ENCODE measurements around the gene GSK3B.

Gene GSK3B

GRCh38 chr3:119809249-119810017 lies 284.8 kb downstream of the GSK3B start:
- DNase-seq: no peak

GRCh38 chr3:119808843-119809242 lies 285.4 kb downstream of the GSK3B start:
- DNase-seq: no peak

DNA sequence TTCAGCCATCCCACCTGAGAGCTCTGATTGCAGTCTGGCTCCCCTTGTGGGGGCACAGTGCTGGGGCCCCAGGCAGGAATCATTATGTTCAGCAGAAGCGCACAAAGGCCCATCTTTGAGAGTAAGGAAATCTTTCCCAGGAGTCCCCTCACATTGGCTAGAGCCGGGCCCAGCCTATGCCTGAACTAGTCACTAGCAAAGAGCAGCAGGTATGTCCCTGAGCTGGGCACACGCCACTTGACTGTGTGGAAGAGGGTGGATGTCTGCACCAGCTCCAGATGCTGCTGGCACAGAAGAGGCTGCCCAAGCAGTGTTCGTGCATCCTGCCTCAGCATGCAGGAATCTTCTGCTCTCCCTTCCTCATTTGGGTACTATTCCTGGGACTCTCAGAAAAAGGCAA lies 286.0 kb downstream of the GSK3B start:
- no peak for DNase-seq

DNA sequence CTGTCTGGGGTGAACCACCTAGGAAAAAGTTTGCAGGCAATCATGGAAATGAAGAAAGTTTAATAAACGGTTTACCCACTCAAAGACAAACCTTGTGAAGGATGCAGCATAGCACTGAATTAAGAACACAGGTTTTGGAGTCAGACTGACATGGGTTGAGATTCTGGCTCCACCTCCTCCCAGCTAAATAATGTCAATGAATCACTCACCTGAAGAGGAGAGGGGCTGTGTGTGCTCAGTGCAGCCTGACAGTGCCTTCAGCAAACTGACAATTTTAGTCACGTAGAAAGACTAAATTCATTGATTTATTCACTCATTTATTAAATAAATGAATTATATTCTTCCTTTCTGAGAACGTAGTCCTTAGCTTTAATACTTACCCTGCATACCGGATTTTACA lies 293.4 kb downstream of the GSK3B start:
- DNase-seq: no peak

GRCh38 chr3:119796785-119797184 lies 297.5 kb downstream of the GSK3B start:
- no peak for DNase-seq

DNA sequence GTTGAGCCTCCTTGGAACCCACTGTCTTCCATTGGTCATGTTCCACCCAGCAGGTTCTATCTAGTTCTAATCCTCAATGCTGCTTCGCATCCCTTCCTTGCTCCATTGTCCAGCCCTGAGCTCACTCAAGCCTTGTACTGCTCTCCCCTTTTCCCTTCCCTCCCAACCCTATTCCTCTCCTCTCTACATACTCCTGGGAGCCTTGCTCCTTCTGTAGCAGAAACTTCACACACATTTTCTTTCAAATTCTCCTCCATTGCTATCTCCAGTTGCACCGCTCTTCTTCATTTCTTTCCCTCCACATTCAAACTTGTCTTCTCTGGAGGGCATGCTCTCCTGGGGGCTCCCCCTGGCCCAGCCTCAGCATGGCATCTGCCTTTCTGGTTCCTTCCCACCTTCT lies 297.9 kb downstream of the GSK3B start:
- DNase-seq: no peak

GRCh38 chr3:119795849-119796248 lies 298.4 kb downstream of the GSK3B start:
- no peak for DNase-seq

DNA sequence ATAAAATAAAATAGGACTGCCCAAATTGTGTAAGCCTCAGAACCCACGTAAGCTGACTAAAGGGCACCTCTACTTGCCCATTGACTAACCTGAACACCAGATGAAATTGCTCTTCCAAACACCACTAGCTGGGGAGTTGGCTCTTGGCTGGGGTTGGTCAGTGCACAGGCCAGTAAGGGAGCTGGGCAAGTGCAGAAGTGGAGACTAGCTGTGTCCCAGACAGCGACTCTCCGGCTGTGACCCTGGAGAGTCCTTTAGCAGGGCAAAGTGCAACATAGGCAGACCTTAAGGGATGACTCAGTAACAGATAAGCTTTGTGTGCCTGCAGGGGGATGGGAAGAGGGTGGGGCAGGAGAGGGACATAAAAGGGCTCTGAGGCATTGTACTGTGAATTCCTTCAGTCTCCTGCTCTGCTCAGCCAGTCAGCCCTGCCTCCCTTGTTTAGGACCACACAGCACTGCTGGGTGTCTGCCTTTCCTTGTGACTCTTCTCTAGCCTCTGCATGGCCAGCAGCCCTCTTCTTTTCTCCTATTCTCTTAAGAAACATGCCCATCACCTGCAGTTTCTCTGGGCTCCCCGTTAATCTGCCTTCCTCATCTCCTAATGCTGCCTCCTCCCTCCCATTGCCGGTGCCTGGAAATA lies 299.2 kb downstream of the GSK3B start:
- DNase-seq: no peak

DNA sequence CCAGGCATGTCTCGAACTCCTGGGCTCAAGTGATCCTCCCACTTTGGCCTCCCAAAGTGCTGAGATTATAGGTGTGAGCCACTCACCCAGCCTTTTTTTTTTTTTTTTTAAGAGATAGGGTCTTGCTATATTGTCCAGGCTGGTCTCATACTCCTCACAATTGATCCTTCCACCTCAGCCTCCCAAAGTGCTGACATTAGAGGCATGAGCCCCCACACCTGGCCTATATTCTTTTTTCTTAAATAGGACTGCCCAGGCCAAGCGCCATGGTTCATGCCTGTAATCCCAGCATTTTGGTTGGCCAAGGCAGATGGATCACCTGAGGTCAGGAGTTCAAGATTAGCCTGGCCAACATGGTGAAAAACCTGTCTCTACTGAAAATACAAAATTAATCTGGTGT lies 299.8 kb downstream of the GSK3B start:
- DNase-seq: no peak

DNA sequence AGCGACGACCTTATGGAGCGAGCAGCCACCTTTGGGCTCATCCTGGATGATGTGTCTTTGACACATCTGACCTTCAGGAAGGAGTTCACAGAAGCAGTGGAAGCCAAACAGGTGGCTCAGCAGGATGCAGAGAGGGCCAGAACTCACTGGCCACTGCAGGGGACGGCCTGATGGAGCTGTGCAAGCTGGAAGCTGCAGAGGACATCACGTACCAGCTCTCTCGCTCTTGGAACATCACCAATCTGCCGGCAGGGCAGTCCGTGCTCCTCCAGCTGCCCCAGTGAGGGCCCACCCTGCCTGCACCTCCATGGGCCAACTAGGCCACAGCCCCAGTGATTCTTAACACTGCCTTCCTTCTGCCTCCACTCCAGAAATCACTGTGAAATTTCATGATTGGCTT lies 302.0 kb downstream of the GSK3B start:
- no peak for DNase-seq

DNA sequence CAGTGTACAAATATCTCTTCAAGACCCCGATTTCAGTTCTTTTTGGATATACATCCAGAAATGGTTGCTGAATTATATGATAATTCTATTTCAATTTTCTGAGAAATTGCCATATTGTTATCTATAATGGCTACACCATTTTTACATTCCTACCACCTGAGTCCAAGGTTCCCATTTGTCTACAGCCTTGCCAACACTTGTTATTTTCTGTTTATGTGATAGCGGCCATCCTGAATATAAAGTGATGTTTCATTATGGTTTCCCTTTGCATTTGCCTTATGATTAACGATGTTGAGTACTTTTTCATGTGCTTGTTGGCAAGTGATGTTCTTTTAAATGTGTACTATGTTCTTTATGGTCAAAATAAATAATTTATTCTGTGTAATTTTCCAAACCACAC lies 303.9 kb downstream of the GSK3B start:
- no peak for DNase-seq

DNA sequence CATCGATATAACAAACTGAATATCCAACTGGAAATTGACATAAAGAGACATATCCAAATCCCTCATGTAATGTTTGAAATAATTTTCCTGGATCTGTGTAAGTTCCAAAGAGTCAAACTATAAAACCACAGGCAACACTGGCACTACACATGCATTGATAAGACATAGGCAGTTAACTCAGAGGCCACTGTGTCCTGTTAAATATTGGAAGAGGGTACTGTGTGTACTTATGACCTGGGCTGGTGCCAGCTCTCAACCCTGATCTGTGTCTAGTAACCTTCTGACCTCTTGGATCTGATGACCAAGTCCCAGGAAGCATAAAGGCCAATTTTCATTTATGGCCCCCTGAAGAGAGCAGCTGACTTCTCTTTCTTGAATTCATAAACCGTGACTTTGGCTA lies 307.8 kb downstream of the GSK3B start:
- no peak for DNase-seq

DNA sequence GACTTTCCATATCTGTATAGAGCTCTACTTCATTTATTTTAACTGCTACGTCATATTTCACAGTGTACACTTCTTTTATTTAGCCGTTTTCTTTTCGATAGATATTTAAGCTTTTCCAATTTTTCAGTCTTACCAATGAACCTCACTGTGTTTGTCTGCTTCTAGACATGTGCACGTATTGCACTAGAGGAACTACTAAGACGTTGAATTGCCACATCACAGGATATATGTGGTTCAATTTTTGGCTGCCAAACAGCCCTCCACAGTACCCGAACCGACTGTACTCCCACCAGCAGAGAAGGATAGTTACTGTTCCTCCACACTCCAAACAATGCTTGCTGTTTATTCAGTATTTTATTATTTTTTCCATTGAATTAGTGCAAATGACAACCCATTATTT lies 310.4 kb downstream of the GSK3B start:
- DNase-seq: no peak

- DNase-seq: no peak
Observed at GRCh38 chr3:119783255-119783654, 311.0 kb downstream of the GSK3B start.

- no peak for DNase-seq
Observed at GRCh38 chr3:119782460-119782859, 311.8 kb downstream of the GSK3B start.

DNA sequence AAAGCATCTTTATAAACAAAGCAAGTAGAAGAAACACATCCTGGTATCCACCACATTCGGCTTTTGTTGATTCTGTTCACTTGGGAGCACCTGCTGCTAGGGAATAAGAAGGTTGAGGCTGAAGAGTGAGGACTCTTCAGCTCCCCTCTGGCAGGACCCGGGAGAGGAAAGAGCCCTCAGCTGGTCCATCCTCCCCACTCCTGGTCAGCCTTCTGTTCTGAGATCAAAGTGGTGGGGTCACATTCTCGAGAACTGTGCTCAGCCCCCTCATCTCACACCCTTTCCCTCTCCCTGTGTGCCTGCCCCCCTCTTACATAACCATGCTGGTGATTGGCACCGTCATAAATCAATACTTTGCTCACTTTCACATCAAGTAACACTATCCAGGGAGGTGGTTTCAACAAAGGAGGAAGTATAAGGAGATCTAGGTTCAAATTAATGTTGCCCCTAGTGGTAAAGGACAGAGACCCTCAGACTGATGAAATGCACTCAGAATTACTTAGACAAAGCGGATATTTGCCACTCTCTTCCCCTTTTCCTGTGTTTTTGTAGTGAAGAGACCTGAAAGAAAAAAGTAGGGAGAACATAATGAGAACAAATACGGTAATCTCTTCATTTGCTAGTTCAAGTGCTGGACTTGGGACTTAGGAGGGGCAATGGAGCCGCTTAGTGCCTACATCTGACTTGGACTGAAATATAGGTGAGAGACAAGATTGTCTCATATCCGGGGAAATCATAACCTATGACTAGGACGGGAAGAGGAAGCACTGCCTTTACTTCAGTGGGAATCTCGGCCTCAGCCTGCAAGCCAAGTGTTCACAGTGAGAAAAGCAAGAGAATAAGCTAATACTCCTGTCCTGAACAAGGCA lies 312.7 kb downstream of the GSK3B start, which contains the start of gene NR1I2:
NR1I2 (plus strand) TSS at position 772 of the 869 bp plus-strand sequence.
- no peak for DNase-seq

DNA sequence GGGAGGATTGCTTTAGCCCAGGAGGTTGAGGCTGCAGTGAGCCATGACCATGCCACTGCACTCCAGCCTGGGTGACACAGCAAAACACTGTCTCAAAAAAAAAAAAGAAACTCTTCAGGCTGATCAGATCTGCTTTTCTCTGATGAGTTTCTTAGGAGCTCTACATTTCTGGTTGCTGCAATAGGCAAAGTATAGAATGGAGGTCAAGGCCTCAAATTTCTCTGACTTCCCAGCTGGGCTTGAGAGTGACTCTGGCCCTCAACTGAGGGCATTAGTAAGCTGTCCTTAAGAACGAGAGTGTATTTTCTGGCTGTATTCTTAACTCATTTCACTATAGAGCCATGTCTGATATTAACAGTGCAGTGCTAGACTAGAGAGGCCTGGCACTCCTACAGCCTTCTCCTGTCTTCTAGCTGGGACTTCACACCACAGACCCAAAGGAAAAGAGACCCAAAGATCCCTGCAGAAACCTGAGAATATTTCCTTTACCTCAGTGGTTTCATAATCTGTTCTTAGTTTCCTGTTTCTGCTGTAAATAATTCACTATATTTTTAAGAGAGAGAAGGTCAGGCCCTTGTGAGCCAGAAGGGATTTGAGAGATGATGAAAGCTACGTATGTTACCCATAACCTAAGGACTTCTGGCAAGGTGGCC lies 314.4 kb downstream of the GSK3B start:
- DNase-seq: no peak

GRCh38 chr3:119778811-119779210 lies 315.4 kb downstream of the GSK3B start:
- DNase-seq: no peak

- no peak for DNase-seq
Observed at GRCh38 chr3:119778176-119778575, 316.1 kb downstream of the GSK3B start.

DNA sequence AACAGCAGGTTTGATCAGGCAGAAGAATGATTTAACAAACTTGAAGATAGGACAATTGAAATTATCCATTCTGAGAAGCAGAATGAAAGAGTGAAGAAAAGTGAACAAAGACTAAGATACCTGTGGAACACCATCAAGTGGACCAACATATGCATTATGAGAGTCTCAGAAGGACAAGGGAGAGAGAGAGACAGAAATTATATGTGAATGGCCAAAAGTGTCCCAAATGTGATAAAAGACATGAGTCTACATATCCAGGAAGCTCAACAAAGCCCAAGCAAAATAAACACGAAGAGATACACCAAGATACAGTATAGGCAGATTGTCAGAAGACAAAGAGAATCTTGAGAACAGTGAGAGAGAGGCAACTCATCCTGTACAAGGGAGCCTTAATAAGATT lies 317.9 kb downstream of the GSK3B start:
- DNase-seq: no peak

DNA sequence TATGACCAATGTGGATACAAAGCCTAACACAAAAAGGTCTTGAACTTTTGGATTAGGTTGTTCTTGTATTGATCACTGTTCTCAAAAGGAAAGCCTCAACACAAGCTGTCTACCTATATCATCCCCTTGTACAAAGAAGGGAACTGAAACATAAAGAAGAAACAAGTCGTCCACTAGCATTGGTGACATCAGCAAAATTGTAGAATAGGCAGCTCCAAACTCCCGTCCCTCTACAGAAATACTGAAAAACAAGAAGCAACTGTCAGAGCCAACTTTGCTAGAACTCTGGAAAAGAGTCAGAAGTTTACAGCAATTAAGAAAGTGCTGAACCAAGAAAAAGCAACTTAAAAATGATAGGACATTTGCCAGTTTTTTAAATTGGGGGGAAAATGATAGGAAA lies 319.8 kb downstream of the GSK3B start:
- DNase-seq: no peak

Data from NCI-H226 (cell line).